ACHN (cell line): ENCODE data around the gene PKP1.

Source experiments
- DNase-seq: peaks from one replicate; pipeline ENCODE4 v3.0.0-alpha.2; 2015
- in situ Hi-C: cut with HindIII; loops from 2 replicates; pipeline ENCODE4 v1.10.0; 2017; ENCODE audit warnings: low sequenced_read_pairs, low pct_ligation_motif_present, low pct_unique_long_range_greater_than_20kb

PKP1 gene

GRCh38 chr1:201274616-201275252 lies 8.6 kb upstream of the PKP1 start:
- in situ Hi-C loops, result no loop called here
- DNase-seq, result no peak

- DNase-seq, result peak; percentile 99
- in situ Hi-C loops, result no loop called here
These were observed 8.0 kb upstream of the PKP1 start for GRCh38 chr1:201275253-201275666.

GRCh38 chr1:201276891-201277290 lies 6.4 kb upstream of the PKP1 start:
- DNase-seq, result no peak
- in situ Hi-C loops, result no loop called here

- DNase-seq, result no peak
- in situ Hi-C loops, result no loop called here
These were observed 5.9 kb upstream of the PKP1 start for GRCh38 chr1:201277441-201277840.

GRCh38 chr1:201279313-201279712 lies 4.0 kb upstream of the PKP1 start:
- in situ Hi-C loops, result no loop called here
- no peak for DNase-seq

GRCh38 chr1:201280884-201281283 lies 2.4 kb upstream of the PKP1 start:
- DNase-seq, result no peak
- in situ Hi-C loops, result no loop called here

GRCh38 chr1:201281573-201281972 lies 1.7 kb upstream of the PKP1 start:
- DNase-seq, result no peak
- in situ Hi-C loops, result no loop called here

GRCh38 chr1:201282216-201282615 lies 1.1 kb upstream of the PKP1 start:
- in situ Hi-C loops, result no loop called here
- DNase-seq, result no peak

GRCh38 chr1:201283836-201284553 lies 689 bp downstream of the PKP1 start:
- in situ Hi-C loops, result no loop called here
- DNase-seq, result no peak

GRCh38 chr1:201284636-201285035 lies 1.3 kb downstream of the PKP1 start:
- in situ Hi-C loops, result no loop called here
- DNase-seq, result no peak

- in situ Hi-C loops, result no loop called here
- no peak for DNase-seq
These were observed 2.5 kb downstream of the PKP1 start for GRCh38 chr1:201285846-201286245.

GRCh38 chr1:201286445-201286844 lies 3.1 kb downstream of the PKP1 start:
- in situ Hi-C loops, result no loop called here
- DNase-seq, result no peak

- DNase-seq, result no peak
- in situ Hi-C loops, result no loop called here
These were observed 4.7 kb downstream of the PKP1 start for GRCh38 chr1:201288007-201288406.

GRCh38 chr1:201288765-201289164 lies 5.5 kb downstream of the PKP1 start:
- in situ Hi-C loops, result no loop called here
- DNase-seq, result no peak

GRCh38 chr1:201290551-201290950 lies 7.2 kb downstream of the PKP1 start:
- in situ Hi-C loops, result no loop called here
- DNase-seq, result no peak

- no peak for DNase-seq
These were observed 8.6 kb downstream of the PKP1 start for GRCh38 chr1:201291916-201292315.

GRCh38 chr1:201294876-201295275 lies 11.6 kb downstream of the PKP1 start:
- in situ Hi-C loops, result no loop called here
- no peak for DNase-seq

More at GRCh38 chr1:201291916-201292315, 8.6 kb downstream of the PKP1 start:
- in situ Hi-C loops, result no loop called here

GRCh38 chr1:201295346-201295745 lies 12.0 kb downstream of the PKP1 start:
- DNase-seq, result no peak
- in situ Hi-C loops, result no loop called here

GRCh38 chr1:201295861-201296260 lies 12.6 kb downstream of the PKP1 start:
- peak; percentile 68 for DNase-seq
- in situ Hi-C loops, result no loop called here

- in situ Hi-C loops, result no loop called here
- no peak for DNase-seq
These were observed 13.0 kb downstream of the PKP1 start for GRCh38 chr1:201296352-201296751.
